ELF-1 (cell line): ENCODE results near the gene EAPP.
"Not testable (repeated sequence)": the region's sequence is repeated elsewhere in the genome, so short reads cannot be mapped to it uniquely, and the experiment has no call there.

ENCODE experiments used
- DNase-seq: peaks from one replicate; pipeline ENCODE4 v3.0.0-alpha.2; 2016; ENCODE audit warnings: low read depth, low spot score

Gene EAPP, protein sequence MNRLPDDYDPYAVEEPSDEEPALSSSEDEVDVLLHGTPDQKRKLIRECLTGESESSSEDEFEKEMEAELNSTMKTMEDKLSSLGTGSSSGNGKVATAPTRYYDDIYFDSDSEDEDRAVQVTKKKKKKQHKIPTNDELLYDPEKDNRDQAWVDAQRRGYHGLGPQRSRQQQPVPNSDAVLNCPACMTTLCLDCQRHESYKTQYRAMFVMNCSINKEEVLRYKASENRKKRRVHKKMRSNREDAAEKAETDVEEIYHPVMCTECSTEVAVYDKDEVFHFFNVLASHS

DNA sequence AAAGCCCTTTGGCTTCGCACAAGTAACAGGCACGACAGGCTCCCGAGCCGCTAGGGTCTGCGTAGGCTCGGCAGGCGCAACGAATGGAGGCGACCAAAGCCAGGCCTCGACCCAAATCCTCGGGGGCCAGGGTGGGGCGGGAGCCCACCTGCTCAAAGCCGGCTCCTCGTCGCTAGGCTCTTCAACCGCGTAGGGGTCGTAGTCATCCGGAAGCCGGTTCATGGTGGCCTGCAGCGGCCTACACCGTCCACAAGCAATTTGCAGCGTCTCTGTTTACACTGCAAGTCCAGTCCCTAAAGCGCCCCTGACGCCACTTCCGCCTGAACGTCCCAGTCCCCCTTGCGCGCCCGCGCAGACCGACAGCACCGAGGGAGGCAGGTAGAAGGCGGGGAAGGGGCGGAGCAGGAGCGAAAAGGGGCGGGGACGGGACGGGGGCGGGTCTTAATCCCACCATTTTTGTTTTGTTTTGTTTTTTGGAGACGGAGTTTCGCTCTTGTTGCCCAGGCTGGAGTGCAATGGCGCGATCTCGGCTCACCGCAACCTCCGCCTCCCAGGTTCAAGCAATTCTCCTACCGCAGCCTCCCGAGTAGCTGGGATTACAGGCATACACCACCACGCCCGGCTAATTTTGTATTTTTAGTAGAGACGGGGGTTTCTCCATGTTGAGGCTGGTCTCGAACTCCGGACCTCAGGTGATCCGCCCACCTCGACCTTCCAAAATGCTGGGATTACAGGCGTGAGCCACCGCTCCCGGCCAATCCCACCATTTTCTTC is at the start of gene EAPP:
Gene EAPP (minus strand): TSS at position 295 of the 774 bp plus-strand sequence. CDS start 73 bp downstream, at position 222.
- peak; percentile 97 for DNase-seq

GRCh38 chr14:34583525-34583924 is 44.0 kb upstream of the EAPP start:
- no peak for DNase-seq

DNA sequence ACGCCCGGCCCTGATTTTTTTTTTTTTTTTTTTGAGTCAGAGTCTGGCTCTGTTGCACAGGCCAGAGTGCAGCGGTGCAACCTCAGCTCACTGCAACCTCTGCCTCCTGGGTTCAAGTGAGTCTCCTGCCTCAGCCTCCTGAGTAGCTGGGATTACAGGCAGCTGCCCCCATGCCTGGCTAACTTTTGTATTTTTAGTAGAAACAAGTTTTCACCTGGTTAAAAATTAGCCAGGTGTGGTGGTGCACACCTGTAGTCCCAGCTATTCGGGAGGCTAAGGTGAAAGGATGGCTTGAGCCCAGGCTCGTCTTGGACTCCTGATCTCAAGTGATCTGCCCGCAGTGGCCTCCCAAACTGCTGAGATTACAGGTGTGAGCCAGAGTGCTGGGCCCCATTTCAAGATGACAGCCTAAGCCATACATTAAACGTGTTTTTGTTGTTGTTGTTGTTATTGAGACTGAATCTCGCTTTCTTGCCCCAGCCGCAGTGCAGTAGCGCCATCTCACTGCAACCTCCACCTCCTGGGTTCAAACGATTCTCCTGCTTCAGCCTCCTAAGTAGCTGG is 42.7 kb upstream of the EAPP start:
- no peak for DNase-seq

- no peak for DNase-seq
Observed at GRCh38 chr14:34580381-34580780, 40.9 kb upstream of the EAPP start.

DNA sequence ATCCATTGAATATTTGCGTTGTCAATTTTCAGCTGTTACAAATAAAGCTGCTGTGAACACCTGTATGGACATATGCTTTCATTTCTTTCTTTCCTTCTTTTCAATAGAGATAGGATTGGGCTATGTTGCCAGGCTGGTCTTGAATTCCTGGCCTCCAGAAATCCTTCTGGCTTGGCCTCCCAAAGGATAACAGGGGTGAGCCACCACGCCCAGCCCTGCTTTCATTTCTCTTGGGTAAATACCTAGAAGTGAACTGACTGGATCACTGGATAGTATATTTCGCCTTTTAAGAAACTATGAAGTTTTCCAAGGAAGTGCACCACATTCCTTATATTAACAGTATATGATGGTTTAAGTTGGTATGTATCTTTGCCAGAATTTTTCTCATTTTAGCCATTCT is 32.3 kb upstream of the EAPP start:
- no peak for DNase-seq

DNA sequence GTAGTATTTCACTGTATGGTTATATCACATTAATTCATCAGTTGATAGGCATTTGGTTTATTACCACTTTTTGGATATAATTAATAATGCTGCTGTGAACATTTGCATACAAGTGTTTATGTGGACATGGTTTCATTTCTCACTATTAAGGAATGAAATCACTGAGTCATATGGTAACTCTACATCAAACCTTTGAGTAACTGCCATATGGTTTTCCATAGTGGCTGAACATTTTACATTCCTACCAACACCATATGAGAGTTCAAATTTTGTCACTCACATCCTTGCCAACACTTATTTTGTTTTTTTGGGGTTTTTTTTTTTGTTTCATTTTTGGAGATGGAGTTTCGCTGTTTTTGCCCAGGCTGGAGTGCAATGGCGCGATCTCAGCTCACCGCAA is 30.2 kb upstream of the EAPP start:
- DNase-seq = no peak

- DNase-seq = no peak
Observed at GRCh38 chr14:34568803-34569202, 29.3 kb upstream of the EAPP start.

DNA sequence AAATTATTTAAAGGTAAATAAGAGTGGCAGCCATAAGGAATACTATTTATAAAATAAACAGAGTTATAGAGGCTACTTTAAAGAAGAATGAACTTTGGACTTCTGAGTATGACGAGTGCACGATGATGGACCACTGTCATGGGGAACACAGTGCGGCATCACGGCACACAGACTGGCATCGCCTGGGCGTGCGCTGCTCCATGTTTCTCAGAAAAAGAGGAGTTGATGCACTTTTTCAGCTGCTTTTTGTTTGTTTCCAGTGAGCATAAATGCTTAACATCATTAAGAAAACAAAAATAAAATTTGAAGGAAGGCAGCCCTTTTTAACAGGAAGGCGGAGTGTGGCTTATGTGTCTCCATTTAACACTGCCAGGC is 23.3 kb upstream of the EAPP start:
- DNase-seq = no peak

- DNase-seq = not testable (repeated sequence)
Observed at GRCh38 chr14:34562037-34562775, 22.7 kb upstream of the EAPP start.

DNA sequence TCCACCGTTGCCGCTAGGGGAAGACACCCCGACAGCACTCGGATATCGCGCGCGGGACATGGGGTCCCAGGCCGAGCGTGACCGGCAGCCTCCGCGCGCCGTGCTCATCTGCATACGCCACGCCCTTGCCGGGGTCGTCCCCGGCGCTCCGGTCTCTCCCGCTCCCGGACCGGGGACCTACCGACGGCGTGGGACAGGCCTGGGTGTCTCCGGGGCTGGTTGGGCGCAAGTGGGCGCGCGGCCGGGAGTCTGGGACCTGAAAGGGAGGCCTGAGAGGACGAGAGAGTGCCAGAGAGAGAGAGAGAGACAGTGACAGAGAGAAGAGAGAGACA is 17.0 kb upstream of the EAPP start:
- DNase-seq = not testable (repeated sequence)

DNA sequence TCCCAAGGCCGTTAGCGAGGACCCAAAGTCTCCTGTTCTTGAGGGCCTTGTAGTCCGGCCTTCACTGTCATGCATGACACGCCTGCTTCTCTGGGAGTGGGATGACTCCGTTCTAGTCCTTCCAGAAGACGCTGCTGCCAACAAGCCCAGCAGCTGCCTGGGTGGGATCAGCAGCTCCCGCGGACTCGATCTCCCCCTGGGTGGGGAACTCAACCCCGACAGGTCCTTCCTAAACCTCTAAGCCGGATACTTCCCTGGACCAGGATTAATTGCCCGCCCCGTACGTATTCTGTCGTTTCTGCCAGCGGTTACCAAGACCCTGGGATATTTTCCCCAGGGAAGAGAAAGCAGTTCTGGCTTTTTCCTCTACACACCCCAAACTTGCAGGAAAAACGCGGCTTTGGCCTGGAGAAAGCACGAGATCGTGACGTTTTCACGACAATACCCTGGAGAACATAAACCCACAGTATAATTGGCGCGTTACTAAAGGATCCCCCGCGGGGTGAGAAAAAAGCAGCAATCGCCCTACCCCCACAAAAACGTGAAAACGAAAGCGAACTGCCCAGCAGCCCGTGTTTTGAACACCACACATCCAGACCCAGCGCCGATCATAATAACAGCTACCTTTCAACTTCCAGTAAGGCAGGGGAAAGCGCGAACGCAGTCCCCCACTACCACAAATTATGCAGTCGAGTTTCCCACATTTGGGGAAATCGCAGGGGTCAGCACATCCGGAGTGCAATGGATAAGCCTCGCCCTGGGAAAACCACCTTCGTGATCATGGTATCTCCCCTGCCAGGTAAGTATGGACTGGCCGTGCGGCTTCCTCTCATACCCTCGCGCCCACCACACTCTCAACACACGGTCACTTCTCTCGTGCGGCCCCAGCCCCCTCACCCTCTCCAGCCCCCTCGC is 16.3 kb upstream of the EAPP start:
- DNase-seq = not testable (repeated sequence)

- peak; percentile 18 for DNase-seq
Observed at GRCh38 chr14:34554540-34555250, 15.2 kb upstream of the EAPP start.

DNA sequence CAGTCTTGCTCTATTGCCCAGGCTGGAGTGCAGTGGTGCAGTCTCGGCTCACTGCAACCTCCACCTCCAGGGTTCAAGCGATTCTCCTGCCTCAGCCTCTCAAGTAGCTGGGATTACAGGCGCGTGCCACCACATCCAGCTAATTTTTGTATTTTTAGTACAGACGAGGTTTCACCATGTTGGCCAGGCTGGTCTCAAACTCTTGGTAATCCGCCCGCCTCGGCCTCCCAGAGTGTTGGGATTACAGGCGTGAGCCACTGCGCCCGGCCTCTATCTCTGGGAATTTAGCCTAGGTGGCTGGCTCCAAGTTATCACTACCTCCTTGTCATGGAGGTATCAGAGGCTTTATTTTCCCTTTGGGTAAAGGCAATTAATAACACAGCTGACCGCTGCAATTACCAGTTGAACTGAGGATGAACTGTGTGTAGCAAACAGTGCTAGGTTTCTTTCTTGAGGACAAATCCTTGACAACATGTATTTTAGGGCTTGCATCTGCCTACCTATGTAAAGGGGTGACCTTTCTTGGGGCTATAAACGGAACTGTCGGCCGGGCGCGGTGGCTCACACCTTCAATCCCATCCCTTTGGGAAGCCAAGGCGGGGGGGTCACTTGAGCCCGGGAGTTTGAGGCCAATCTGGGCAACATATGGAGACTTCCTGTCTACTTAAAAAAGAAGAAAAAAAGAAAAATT is 9.9 kb upstream of the EAPP start:
- not testable (repeated sequence) for DNase-seq

GRCh38 chr14:34548472-34548981 is 9.0 kb upstream of the EAPP start:
- DNase-seq = no peak

- DNase-seq = not testable (repeated sequence)
Observed at GRCh38 chr14:34547136-34547520, 7.6 kb upstream of the EAPP start.

- DNase-seq = not testable (repeated sequence)
Observed at GRCh38 chr14:34546272-34547135, 7.0 kb upstream of the EAPP start.

DNA sequence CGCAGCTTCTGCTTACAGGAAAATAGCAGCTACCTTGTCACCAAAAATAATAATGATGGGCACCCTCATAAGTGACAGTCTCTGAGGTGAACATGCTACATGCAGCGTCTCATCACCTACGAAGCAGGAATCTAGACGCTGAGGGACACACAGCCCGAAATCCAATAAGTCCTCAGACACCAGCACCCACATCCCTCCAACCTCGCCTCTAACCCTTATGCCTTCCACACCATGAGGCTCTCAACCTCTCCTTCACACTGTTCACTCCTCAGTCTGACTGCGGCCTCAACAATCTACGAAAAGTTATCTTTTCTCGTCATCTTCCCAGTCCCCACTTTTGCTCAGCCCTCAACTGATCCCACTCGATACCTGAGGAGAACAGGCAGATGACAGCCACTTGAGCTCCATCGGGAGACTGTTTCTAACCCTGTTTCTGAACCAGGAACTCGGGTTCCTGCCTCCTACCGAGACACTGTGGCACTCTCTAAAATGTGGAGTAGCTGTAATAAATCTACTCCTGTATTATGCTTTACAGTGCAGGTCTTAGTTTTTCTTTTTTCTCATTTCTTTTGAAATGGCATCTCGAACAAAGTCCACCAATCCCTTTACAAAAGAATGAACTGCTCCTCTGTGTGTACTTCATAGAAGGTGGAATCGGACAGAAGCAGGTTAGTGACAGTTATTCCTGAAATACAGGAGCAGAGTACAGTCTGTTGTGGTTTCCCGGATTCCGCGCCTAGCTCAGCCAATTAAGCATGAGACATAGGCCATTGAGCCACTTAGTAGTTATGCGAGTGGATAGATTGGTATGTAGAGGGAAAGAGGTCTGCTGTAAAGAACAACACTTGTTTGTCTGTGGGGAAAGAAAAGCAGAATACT is 919 bp upstream of the EAPP start:
- not testable (repeated sequence) for DNase-seq
